ENCODE results near the gene NUDT5.

NUDT5 gene

GRCh38 chr10:12162927-12163326 lies 32.8 kb downstream of the NUDT5 start:
- DNase-seq = no peak

GRCh38 chr10:12160664-12161063 lies 35.0 kb downstream of the NUDT5 start:
- DNase-seq = no peak

GRCh38 chr10:12158111-12158510 lies 37.6 kb downstream of the NUDT5 start:
- no peak for DNase-seq

GRCh38 chr10:12156367-12157123 lies 39.1 kb downstream of the NUDT5 start:
- DNase-seq = no peak

- no peak for DNase-seq
Observed at GRCh38 chr10:12154516-12154915, 41.2 kb downstream of the NUDT5 start.

GRCh38 chr10:12150163-12150562 lies 45.5 kb downstream of the NUDT5 start:
- DNase-seq = no peak

GRCh38 chr10:12144538-12144937 lies 51.2 kb downstream of the NUDT5 start:
- DNase-seq = no peak

- DNase-seq = no peak
Observed at GRCh38 chr10:12140038-12140437, 55.7 kb downstream of the NUDT5 start.

GRCh38 chr10:12135631-12136030 lies 60.1 kb downstream of the NUDT5 start:
- no peak for DNase-seq

GRCh38 chr10:12130237-12130872 lies 65.3 kb downstream of the NUDT5 start:
- DNase-seq = peak; percentile 52

GRCh38 chr10:12129222-12130111 lies 66.2 kb downstream of the NUDT5 start, which contains the start of gene SEC61A2:
SEC61A2 (plus strand) TSS chr10:12129677; CDS start chr10:12129788, 111 bp downstream.
- DNase-seq = peak; percentile 99

- no peak for DNase-seq
Observed at GRCh38 chr10:12121673-12122072, 74.0 kb downstream of the NUDT5 start.

All from stimulated activated CD4-positive, alpha-beta T cell treated with anti-CD3 and anti-CD28 coated beads, Interleukin-15, amount 100 ng/mL, for 24 hours (primary cell).